GM12864 (cell line): ENCODE measurements around the gene CAPN5.

Experiments used
- DNase-seq: peaks from one replicate; pipeline ENCODE4 v3.0.0-alpha.2; 2011; ENCODE audit warnings: low read depth
- H3K4me3 ChIP-seq: 2 replicates; pipeline ENCODE4 v1.5.1; 2011; ENCODE audit warnings: mild to moderate bottlenecking, low read depth, low read length, control low read depth
- CTCF ChIP-seq: IDR thresholded peaks from 2 replicates; pipeline ENCODE4 v1.5.1; 2011; ENCODE audit warnings: low read depth, mild to moderate bottlenecking, moderate library complexity, low read length, control low read depth, inconsistent platforms; ENCODE audit errors: missing control alignments

CAPN5 gene

GRCh38 chr11:77074626-77075221 is 8.0 kb downstream of the CAPN5 start:
- TF ChIP-seq CTCF: no peak
- DNase-seq: no peak
- no peak overlapping the region for H3K4me3 ChIP-seq

- TF ChIP-seq CTCF: no peak
- no peak overlapping the region for H3K4me3 ChIP-seq
- no peak for DNase-seq
Measured at GRCh38 chr11:77075425-77075905, 8.7 kb downstream of the CAPN5 start.

- no peak for DNase-seq
- TF ChIP-seq CTCF: no peak
- H3K4me3 ChIP-seq: no peak overlapping the region
Measured at GRCh38 chr11:77079666-77080065, 12.9 kb downstream of the CAPN5 start.

- no peak for DNase-seq
- no peak overlapping the region for H3K4me3 ChIP-seq
- TF ChIP-seq CTCF: no peak
Measured at GRCh38 chr11:77080643-77081210, 14.0 kb downstream of the CAPN5 start.

GRCh38 chr11:77081381-77081851 is 14.6 kb downstream of the CAPN5 start:
- no peak for TF ChIP-seq CTCF
- no peak overlapping the region for H3K4me3 ChIP-seq
- DNase-seq: no peak

- no peak overlapping the region for H3K4me3 ChIP-seq
- TF ChIP-seq CTCF: no peak
- DNase-seq: no peak
Measured at GRCh38 chr11:77081976-77082836, 15.4 kb downstream of the CAPN5 start.
